Stimulated activated CD4-positive, alpha-beta T cell treated with anti-CD3 and anti-CD28 coated beads, Interleukin-12 subunit alpha, Interleukin-12 subunit beta, amount 100 ng/mL, for 48 hours (primary cell): Measurements from ENCODE around the gene PRRT1.
"Not testable (repeated sequence)": the region's sequence is repeated elsewhere in the genome, so short reads cannot be mapped to it uniquely, and the experiment has no call there.

Experiments used
- DNase-seq, 3 donors: peaks; one replicate each; pipeline ENCODE4 v3.0.0-alpha.2; 2020; ENCODE audit warnings: low read depth in 2 of 3, low spot score in 1 of 3

The PRRT1 gene

DNA sequence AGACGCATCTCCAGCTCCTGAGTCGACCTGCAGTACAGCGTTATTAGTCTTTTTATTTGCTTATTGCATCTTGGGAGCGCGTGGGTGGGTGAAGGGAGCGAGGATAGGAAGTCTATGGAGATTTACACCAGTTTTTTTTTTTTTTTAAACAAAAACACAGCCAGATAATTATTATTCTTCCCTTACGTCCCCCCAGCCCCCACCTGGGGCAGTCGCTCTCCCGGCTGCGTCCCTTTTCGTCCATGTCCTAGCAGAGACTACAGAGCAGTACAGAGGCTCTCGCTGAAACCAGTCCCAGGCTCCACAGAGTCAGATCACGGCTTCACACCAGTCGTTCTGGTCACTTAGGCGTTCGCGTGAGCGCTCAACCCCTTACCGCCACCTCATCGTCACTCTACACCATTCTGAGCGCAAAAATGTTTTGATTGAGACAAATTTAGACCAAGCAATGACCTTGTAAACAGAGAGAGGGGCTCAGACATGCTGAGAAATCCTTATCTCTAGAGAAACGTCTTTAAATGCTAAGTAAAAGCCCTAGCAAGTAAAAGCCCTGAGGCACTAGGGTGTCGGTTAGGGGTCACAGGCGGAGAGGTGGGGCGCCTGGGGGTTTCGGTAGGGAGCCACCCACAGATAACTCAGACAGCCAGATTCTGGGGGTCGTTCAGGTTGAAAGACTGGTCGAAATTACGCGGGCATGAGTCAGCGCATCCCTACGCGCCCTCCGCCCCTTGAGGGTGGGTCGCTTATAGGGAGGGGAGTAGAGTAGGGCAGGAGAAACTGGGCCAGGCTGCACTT lies 1.2 kb upstream of the PRRT1 start:
- DNase-seq: no peak

DNA sequence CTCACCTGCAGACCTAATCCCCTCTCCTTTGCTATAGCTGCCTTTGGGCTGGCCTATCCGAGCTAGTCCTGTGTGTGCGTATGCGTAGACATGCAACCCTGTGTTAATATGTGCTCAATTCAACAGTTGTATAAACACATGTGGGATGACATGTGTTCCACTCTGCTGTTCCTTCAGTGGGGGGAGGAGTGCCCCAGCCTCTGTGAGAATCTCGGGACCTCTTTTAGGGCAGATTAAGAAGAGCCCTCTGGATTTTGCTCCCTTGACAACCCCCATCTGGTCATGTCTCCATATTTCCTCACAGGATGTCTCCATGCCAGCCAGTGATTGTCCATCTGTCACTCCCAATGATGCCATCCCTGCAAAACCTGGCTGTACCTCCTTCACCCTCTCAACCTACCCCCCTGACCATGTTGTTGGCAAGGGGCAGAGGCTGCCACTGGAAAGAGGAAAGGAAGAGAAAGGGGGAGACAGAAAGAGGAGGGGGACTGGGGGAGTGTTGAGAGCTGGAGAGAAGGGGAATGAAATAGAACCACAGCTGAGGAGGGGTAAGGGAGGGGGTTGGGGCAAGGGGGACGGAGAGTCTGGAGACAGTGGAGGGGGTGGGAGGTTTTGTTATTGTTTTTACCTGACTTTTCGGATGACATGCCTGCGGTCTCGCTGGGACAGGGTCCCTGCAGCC lies 417 bp downstream of the PRRT1 start:
- no peak for DNase-seq

DNA sequence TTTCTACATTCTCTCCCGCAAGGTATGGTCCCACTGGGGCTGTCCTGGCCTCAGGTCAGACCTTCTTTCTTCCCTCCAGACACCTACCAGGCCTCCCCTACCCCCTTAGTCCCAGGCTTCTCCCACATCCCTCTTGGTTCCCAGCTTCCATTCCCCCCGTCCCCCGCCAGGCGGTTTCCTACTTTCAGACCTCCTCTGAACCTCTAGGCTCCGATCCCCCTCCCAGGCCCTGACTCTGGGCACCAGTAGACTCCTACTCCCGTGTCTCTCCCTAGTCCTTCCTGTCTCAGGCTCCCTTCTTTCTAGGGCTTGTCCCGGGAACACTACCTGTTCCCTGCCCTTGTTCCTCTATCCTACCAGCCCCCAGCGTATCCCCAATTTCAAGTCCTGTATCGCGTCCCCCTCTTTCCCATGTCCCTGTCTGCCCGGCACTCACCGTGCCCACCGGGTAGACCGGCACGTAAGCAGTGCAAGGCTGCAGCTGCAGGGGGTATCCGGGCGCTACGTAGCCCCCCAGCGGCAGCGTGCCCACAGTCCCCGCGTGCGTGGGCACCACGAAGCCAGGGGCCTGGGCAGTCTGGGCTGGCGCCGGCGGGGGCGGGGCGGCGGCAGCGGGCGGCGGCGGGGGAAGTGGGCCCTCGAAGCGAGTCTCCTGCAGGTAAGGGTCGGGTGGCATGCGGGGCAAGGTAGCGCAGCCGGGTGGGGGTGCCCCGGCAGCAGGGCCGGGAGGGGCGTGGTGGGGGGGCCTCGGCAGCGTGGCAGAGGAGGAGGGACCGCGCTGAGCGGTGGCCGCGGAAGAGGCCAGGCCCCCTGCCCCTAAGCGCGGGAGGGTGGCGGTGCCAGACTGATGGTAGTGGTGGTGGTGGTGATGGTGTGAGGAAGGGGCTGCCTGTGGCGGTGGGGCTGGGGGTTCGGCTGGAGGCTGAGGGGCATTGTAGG lies 1.5 kb downstream of the PRRT1 start:
- no peak for DNase-seq

DNA sequence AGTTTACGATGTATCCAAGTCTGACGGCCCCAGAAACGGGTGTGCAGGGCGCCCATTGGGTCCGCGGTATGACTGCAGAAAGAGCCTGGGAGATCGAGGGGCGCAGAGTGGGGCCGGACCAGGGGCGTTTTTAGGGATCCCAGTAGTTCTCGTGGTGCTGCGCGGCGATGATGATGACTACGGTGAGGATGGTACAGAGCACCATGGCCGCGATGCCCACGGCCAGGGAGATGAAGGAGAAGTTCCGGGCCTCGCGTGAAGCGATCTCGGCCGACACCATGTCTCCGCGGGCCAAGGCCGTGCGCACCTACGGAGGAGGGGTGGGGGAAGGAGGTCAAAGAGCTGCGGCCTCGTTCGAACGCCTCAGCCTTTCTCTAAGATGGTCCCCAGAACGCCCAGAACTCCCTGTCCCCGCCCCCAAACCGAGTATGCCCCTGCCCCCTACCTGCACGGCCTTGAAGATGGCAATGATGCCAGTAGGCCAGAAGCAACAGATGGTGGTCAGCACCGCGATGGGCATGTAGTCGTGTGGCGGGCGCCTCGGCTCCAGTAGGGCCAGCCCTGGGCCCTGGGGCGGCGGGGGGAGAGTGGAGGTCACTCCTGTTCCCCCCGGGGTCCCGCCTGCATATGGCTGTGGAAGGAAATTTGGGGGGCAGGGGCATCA lies 2.5 kb downstream of the PRRT1 start:
- no peak for DNase-seq

GRCh38 chr6:32148289-32149091 lies 3.2 kb downstream of the PRRT1 start:
- DNase-seq: peak; percentile 48 to 73 (median 71)

DNA sequence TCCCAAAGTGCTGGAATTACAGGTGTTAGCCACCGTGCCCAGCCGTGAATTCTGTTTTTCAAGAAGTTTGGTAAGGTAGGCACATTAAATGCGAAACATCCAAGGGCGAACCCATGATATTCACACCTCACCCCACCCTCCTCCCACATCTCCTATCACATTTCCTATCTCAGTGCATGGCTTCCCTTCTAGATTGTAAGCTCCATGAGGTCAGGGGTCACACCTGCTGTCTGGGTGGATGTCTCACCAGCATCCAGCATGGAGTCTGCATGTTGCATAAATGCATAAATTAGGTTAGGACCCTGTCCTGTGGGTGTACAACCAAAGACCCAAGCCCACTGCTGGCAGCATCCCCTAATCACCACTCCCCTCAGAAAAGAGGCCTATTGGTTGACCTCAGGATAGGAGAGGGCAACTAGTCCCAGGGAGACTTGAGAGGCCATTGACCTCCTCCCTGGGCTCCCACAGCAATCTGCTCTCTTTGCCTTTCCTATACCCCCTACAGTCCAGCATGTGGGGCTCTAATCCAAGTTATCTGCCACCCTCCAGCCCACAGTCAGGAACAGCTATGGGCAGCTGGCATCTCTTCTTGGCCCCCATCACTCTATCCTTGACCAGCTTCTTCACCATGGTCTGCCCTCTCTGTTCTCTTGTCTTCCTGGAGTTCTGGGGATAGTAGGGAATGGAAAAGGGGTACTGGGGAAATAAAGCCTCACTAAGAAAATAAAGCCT lies 4.2 kb downstream of the PRRT1 start:
- no peak for DNase-seq

- DNase-seq: no peak
These were observed 5.1 kb downstream of the PRRT1 start for GRCh38 chr6:32146687-32147086.

GRCh38 chr6:32146287-32146686 lies 5.5 kb downstream of the PRRT1 start:
- no peak for DNase-seq

DNA sequence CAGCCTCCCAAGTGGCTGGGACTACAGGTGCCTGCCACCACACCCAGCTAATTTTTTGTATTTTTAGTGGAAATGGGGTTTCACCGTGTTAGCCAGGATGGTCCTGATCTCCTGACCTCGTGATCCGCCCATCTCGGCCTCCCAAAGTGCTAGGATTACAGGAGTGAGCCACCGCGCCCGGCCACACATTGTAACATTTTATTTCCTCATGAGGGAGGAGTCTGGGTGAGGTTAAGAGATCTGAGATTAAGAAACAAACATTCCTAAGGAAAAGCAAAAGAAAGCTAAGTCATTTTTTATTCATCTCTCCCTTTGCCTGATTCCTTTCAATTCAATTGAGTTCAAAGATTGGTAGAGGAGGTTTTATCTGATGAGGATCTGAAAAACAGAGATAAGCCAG lies 7.5 kb downstream of the PRRT1 start:
- not testable (repeated sequence) for DNase-seq

DNA sequence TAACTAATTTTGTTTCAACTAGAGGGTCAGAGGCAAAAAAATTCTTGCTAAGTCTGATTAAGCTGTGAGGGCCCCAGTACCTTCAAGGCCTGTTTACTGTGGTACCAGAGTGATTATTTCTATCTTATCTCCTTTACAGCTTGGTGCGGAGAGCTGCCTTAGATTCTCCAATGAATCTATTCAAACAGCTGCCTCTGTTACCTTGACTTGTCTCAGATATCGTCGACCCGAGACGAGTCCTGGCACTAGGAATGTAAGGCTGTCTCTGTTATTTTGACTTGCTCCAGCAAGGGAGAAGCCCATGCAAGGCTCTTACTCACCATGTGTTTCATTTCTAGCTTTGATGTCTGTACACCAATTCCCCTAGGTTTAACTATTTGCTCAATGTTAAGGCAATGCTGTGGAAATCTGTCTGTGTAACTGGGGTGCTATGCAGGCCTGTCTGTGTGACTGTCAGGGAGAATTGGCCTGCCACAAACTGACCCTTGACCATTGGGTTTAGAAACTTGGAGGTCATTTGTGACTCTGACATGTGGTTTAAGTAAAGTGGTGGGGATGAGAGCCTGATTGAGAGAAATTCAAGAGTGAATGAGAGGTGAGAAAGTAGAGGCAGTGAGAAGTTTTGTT lies 11.2 kb downstream of the PRRT1 start:
- no peak for DNase-seq

GRCh38 chr6:32139590-32139989 lies 12.1 kb downstream of the PRRT1 start:
- no peak for DNase-seq

DNA sequence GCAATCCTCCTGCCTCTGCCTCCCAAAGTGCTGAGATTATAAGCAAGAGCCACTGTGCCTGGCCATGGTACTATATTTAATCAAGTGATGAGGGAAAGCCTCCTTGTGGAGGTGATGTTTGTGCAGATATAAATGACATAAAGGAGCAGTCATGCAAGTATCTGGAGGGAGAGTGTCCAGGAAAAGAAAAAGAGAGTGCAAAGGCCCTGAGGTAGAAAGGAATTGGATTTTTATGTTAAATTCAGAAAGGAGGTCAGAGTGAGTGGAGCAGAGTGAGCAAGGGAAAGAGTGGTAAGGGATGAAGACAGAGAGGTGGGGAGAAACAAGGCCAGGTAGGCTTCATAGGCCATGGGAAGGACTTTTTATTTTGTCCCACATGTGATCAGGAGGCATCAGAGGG lies 14.3 kb downstream of the PRRT1 start:
- no peak for DNase-seq

GRCh38 chr6:32133786-32134185 lies 18.0 kb downstream of the PRRT1 start:
- DNase-seq: no peak

DNA sequence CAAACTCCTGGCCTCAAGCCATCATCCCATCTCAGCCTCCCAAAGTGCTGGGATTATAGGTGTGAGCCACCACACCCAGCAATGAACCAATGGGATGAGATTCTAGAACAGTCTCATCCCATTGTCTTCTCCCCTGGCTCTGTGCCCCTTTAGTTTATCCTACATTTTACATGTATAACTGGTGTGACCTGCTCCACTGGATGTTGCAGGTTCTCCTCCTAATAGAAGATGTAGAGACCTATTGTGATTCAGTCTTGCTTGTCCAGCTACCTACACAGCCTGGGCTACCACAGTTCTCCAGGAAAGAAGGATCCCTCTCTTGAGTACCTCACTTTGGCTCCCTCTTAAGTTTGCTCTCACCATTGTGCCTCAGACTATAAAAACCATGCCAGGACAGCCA lies 19.6 kb downstream of the PRRT1 start:
- DNase-seq: no peak

DNA sequence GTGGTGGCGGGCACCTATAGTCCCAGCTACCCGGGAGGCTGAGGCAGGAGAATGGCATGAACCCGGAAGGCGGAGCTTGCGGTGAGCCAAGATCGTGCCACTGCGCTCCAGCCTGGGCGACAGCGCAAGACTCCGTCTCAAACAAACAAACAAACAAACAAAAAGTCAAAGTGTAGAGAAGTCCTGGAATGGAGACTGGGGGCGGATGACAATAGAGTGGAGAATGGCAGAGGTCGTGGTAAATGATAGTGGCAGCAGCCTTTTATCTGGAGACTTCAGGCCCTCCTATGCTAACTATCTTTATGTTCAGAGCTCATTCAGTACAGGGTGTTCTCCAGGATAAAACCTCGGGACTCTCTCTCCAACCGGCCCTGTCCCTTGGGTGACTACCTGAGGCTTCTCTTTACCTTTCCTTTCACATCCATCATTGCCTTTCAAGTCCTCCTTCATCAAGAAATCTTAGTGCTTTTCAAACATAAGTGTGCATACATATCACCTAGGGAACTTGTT lies 20.2 kb downstream of the PRRT1 start:
- no peak for DNase-seq

DNA sequence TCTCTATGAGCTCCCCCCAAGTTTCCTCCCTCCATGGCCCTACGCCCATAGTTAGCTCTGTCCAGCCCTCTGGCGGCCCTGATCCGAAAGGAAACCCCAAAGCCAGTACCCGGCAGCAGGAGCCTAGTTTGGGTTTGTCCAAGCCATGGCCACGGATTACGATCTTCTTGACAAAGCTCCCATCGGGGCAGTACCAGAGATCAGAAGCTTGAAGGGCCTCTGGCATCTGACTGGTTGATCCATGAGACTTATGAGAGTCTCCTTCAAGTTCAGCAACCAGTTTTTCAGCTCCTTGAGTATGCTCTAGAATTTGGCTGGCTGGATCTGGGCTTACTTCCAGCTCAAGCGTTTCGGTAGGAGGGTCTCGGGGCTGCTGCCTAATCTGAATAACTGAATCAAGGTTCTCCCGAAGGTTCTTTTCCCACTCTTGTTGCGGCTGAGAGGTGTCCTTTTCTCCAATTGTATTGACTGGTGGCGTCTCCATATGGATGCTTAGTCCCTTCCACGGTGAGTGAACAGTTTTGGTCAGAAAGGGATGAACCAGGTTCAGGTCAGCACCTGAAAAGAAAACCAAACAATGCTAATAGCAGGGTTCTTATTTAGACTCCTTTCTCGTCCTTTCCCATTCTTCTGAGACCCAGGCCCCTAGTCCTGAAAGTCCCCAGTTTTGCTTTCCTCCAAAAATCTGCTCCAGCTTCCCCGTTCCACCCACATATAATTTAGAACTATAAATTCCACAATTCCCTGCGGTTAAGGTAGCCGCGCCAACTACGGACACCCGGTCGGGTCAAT lies 22.2 kb downstream of the PRRT1 start:
- no peak for DNase-seq

GRCh38 chr6:32128751-32129296 lies 22.9 kb downstream of the PRRT1 start:
- DNase-seq: no peak
